Measurements from ENCODE around the gene RO60. TPM values are rescaled to one million over a fixed set of nuclear protein-coding genes. Genes with fewer than 3 reads are reported as not detected.

RO60 gene
- polyA plus RNA-seq, 1 donor from 2014 or later: 36.7 TPM

DNA sequence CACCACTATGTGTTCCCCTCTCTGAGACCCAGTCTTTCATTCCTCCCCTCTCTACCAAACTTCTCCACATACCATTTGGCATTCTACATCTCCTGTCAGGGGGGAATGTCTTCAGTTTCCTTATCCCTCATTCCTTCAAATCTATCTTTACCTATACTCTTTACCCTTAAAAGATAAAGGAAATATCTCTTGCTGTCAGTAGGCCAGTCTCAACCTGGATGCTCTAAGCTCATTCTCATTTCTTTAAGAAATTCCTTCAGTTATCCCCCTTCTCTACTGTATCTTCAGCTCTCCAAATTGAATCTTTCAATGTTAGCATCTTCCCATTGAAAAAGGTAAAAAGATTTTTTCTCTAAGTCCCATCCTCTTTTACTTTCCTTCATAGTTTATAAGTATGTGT, 6.5 kb downstream of the RO60 start:
- H3K4me2 ChIP-seq (ENCODE audit: low read length): no peak overlapping the region
- peaks cover 91% of the 10 kb centered on the region for H3K79me2 ChIP-seq (replicated peaks; ENCODE audit: insufficient read depth, low read length)
- no peaks in the 10 kb centered on the region for H4K20me1 ChIP-seq (ENCODE audit: insufficient read depth)
- H3K36me3 ChIP-seq (ENCODE audit: insufficient read depth, low read length): no peaks in the 10 kb centered on the region
- no peaks in the 10 kb centered on the region for H3K9me3 ChIP-seq (ENCODE audit: low read length)
- H3K9ac ChIP-seq (ENCODE audit: low read length): no peak overlapping the region
- no peak overlapping the region for H3K27ac ChIP-seq (ENCODE audit: low read length)
- no peaks in the 10 kb centered on the region for H3F3A ChIP-seq (ENCODE audit: insufficient read depth, low read length, poor library complexity, severe bottlenecking)
- no peaks in the 10 kb centered on the region for H3K27me3 ChIP-seq (ENCODE audit: insufficient read depth, low read depth, low read length)
- no peak for TF ChIP-seq POLR2AphosphoS5 (IDR thresholded peaks at IDR 0.05)
- no peak for TF ChIP-seq RAD21 (conservative IDR thresholded peaks at IDR 0.05)
- H3K9me2 ChIP-seq (ENCODE audit: insufficient read depth, low read length): no peaks in the 10 kb centered on the region
- no peak overlapping the region for H3K4me3 ChIP-seq (ENCODE audit: low read length)
- H2AFZ ChIP-seq (ENCODE audit: low read depth, low read length): no peak overlapping the region

DNA sequence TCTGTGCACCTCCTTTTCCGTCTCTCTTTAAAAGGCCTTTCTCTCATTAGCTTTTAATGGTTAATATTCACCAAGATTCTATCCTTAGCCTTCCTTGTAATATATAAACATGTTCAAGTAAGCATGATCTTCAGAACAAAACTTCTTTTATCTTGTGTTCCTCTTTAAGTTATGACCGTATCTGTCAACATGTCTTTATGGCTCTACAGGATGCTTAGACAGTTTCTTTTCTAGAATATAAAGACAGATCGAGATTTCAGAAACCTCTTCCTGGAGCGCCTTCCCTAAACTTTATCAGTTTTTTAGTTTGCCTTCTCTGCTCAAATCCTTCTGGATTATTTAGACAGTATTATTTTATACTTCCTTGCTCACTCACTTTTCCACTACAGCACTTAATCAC, 7.2 kb downstream of the RO60 start:
- H4K20me1 ChIP-seq (ENCODE audit: insufficient read depth): no peaks in the 10 kb centered on the region

DNA sequence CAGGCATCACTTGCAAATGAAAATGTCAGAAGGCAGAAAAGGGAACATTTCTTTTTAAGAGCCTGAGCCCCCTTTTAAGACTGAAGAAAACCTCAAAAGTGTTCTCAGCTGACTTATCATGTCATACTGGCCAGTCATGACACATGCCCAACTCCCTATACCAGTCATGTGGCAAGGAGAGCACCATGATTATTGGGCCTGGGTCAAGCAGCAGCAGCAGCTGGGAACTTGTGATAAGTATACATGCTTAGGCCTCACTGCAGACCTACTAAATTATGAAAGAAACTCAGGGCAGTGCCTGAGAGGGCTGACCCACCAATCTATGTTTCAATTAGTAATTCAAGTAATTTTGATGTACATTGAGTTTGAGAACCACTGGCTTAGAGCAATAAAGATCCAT, 8.6 kb downstream of the RO60 start:
- H2AFZ ChIP-seq (ENCODE audit: low read depth, low read length): no peak overlapping the region
- no peaks in the 10 kb centered on the region for H3K27me3 ChIP-seq (ENCODE audit: insufficient read depth, low read depth, low read length)
- no peak overlapping the region for H3K27ac ChIP-seq (ENCODE audit: low read length)
- no peaks in the 10 kb centered on the region for H3F3A ChIP-seq (ENCODE audit: insufficient read depth, low read length, poor library complexity, severe bottlenecking)
- no peak overlapping the region for H3K4me2 ChIP-seq (ENCODE audit: low read length)
- no peaks in the 10 kb centered on the region for H4K20me1 ChIP-seq (ENCODE audit: insufficient read depth)
- no peak overlapping the region for H3K9ac ChIP-seq (ENCODE audit: low read length)
- no peak overlapping the region for H3K4me3 ChIP-seq (ENCODE audit: low read length)
- peaks cover 81% of the 10 kb centered on the region for H3K79me2 ChIP-seq (replicated peaks; ENCODE audit: insufficient read depth, low read length)
- no peaks in the 10 kb centered on the region for H3K36me3 ChIP-seq (ENCODE audit: insufficient read depth, low read length)
- TF ChIP-seq RAD21 (conservative IDR thresholded peaks at IDR 0.05) (no peak), EP300 (conservative IDR thresholded peaks at IDR 0.05; ENCODE audit: poor library complexity, severe bottlenecking) (no peak), TAF1 (IDR thresholded peaks at IDR 0.05; ENCODE audit: low read depth) (no peak), EZH2 (IDR thresholded peaks at IDR 0.05; ENCODE audit: borderline replicate concordance, insufficient read depth, low read length, poor library complexity, severe bottlenecking) (no peak), SMC3 (conservative IDR thresholded peaks at IDR 0.05; ENCODE audit: poor library complexity) (no peak), MXI1 (conservative IDR thresholded peaks at IDR 0.05; ENCODE audit: poor library complexity, severe bottlenecking) (no peak), POLR2AphosphoS5 (IDR thresholded peaks at IDR 0.05) (no peak)
- TF ChIP-seq, protein P1, sequence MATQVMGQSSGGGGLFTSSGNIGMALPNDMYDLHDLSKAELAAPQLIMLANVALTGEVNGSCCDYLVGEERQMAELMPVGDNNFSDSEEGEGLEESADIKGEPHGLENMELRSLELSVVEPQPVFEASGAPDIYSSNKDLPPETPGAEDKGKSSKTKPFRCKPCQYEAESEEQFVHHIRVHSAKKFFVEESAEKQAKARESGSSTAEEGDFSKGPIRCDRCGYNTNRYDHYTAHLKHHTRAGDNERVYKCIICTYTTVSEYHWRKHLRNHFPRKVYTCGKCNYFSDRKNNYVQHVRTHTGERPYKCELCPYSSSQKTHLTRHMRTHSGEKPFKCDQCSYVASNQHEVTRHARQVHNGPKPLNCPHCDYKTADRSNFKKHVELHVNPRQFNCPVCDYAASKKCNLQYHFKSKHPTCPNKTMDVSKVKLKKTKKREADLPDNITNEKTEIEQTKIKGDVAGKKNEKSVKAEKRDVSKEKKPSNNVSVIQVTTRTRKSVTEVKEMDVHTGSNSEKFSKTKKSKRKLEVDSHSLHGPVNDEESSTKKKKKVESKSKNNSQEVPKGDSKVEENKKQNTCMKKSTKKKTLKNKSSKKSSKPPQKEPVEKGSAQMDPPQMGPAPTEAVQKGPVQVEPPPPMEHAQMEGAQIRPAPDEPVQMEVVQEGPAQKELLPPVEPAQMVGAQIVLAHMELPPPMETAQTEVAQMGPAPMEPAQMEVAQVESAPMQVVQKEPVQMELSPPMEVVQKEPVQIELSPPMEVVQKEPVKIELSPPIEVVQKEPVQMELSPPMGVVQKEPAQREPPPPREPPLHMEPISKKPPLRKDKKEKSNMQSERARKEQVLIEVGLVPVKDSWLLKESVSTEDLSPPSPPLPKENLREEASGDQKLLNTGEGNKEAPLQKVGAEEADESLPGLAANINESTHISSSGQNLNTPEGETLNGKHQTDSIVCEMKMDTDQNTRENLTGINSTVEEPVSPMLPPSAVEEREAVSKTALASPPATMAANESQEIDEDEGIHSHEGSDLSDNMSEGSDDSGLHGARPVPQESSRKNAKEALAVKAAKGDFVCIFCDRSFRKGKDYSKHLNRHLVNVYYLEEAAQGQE (IDR thresholded peaks at IDR 0.05; ENCODE audit: borderline replicate concordance): no peak
- TF ChIP-seq, protein P2, sequence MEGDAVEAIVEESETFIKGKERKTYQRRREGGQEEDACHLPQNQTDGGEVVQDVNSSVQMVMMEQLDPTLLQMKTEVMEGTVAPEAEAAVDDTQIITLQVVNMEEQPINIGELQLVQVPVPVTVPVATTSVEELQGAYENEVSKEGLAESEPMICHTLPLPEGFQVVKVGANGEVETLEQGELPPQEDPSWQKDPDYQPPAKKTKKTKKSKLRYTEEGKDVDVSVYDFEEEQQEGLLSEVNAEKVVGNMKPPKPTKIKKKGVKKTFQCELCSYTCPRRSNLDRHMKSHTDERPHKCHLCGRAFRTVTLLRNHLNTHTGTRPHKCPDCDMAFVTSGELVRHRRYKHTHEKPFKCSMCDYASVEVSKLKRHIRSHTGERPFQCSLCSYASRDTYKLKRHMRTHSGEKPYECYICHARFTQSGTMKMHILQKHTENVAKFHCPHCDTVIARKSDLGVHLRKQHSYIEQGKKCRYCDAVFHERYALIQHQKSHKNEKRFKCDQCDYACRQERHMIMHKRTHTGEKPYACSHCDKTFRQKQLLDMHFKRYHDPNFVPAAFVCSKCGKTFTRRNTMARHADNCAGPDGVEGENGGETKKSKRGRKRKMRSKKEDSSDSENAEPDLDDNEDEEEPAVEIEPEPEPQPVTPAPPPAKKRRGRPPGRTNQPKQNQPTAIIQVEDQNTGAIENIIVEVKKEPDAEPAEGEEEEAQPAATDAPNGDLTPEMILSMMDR (IDR thresholded peaks at IDR 0.05; ENCODE audit: poor library complexity, severe bottlenecking): no peak
- no peaks in the 10 kb centered on the region for H3K9me3 ChIP-seq (ENCODE audit: low read length)
- H3K9me2 ChIP-seq (ENCODE audit: insufficient read depth, low read length): no peaks in the 10 kb centered on the region

More for the DNA sequence above, 7.2 kb downstream of the RO60 start:
- Histone ChIP-seq H3K27me3 (ENCODE audit: insufficient read depth, low read depth, low read length) (no peaks in the 10 kb centered on the region), H3F3A (ENCODE audit: insufficient read depth, low read length, poor library complexity, severe bottlenecking) (no peaks in the 10 kb centered on the region), H3K4me3 (ENCODE audit: low read length) (no peak overlapping the region), H3K79me2 (replicated peaks; ENCODE audit: insufficient read depth, low read length) (peaks cover 84% of the 10 kb centered on the region), H3K9ac (ENCODE audit: low read length) (no peak overlapping the region), H3K27ac (ENCODE audit: low read length) (no peak overlapping the region), H3K9me3 (ENCODE audit: low read length) (no peaks in the 10 kb centered on the region), H3K9me2 (ENCODE audit: insufficient read depth, low read length) (no peaks in the 10 kb centered on the region), H3K4me2 (ENCODE audit: low read length) (no peak overlapping the region), H3K36me3 (ENCODE audit: insufficient read depth, low read length) (no peaks in the 10 kb centered on the region), H2AFZ (ENCODE audit: low read depth, low read length) (no peak overlapping the region)
- TF ChIP-seq SMC3 (conservative IDR thresholded peaks at IDR 0.05; ENCODE audit: poor library complexity) (no peak), EZH2 (IDR thresholded peaks at IDR 0.05; ENCODE audit: borderline replicate concordance, insufficient read depth, low read length, poor library complexity, severe bottlenecking) (no peak), POLR2AphosphoS5 (IDR thresholded peaks at IDR 0.05) (no peak)
